Right lobe of liver (tissue), 6 donors: ENCODE results near the gene HDHD3. TPM values are rescaled to one million over a fixed set of nuclear protein-coding genes. Genes with fewer than 3 reads are reported as not detected.
"Not testable (repeated sequence)": the region's sequence is repeated elsewhere in the genome, so short reads cannot be mapped to it uniquely, and the experiment has no call there.

ENCODE experiments used
- ATAC-seq, 4 donors: fragments of 200-7000 bp; cut with Tn5 transposase; one replicate each; pipeline ENCODE4 v1.9.1; 2020; ENCODE audit warnings: mild to moderate bottlenecking in 4 of 4, moderate library complexity in 4 of 4
- DNase-seq, 3 donors: peaks; one replicate each; pipeline ENCODE4 v3.0.0-alpha.2; 2020
- H3K27ac ChIP-seq, 3 donors: fragments of 200-600 bp; one replicate each; pipeline ENCODE4 v1.8.0; 2022
- H3K27me3 ChIP-seq, 2 donors: fragments of 200-600 bp; one replicate each; pipeline ENCODE4 v1.8.0; 2022
- H3K36me3 ChIP-seq, 4 donors: fragments of 200-600 bp; sonication (generic) in 1 of 4; one replicate each; pipeline versions ENCODE4 v1.5.1 to v1.8.0; 2017 to 2022; ENCODE audit warnings: control low read depth in 1 of 4
- H3K4me1 ChIP-seq, 4 donors: fragments of 200-600 bp; sonication (generic) in 1 of 4; one replicate each; pipeline versions ENCODE4 v1.5.1 to v1.8.0; 2017 to 2022; ENCODE audit warnings: control low read depth in 1 of 4
- H3K4me3 ChIP-seq, 3 donors: fragments of 200-600 bp; one replicate each; pipeline ENCODE4 v1.8.0; 2022
- H3K9me3 ChIP-seq, 4 donors: fragments of 200-600 bp; sonication (generic) in 1 of 4; one replicate each; pipeline versions ENCODE4 v1.5.1 to v1.8.0; 2017 to 2022; ENCODE audit warnings: control low read depth in 1 of 4
- CTCF ChIP-seq, 4 donors: fragments of 200-600 bp in 3 of 4; fragments of 450-650 bp in 1 of 4; IDR thresholded peaks; one replicate each; pipeline versions ENCODE4 v1.5.1 to v1.8.0; 2016 to 2022; ENCODE audit warnings: antibody characterized with exemption in 4 of 4, mild to moderate bottlenecking in 2 of 4
- POLR2A ChIP-seq: fragments of 450-650 bp; IDR thresholded peaks from one replicate; pipeline ENCODE4 v1.6.1; 2017; ENCODE audit warnings: antibody characterized with exemption, mild to moderate bottlenecking
- WGBS: methylation state at CpG from one replicate; pipeline ENCODE4 v1.1.6; 2018; ENCODE audit warnings: low coverage, low lambda C conversion rate; ENCODE audit not compliant: insufficient coverage; ENCODE audit errors: missing lambda C conversion rate; 5-methylcytosine and 5-hydroxymethylcytosine counted together
- intact Hi-C, 2 donors: fragments of 100-400 bp; cut with DNase I; formaldehyde crosslinking; loops; one replicate each; pipeline versions ENCODE4 v1.11.2 to v1.14.1; 2022
- total RNA-seq, 6 experiments: library from RNA; depleted of rRNA in 2 of 6; stranded (reverse); fragments of >200 nt in 2 of 6; fragmentation: NEBNext Ultra II Directional in 3 of 6; extraction: Animal tissue kit (Norgen Biotek cat#: 25700) in 3 of 6; gene quantifications; one replicate each; pipeline versions ENCODE4 v1.1.0 to v1.2.4, GENCODE V29; 2016 to 2023
- donor health status: DM: no; HTN: yes; CAD: no.
- donor health status: DM: no; HTN: no; CAD: no.
- donor health status: DM: no; HTN: no; CAD: no.
- donor health status: DM: no; HTN: yes; CAD: no.
- donor health status: DM: no; HTN: yes; CAD: no.

The HDHD3 gene
- total RNA-seq, 6 experiments from 2014 or later = 36.5 to 70.5 (median 67.1) TPM

GRCh38 chr9:113406873-113407511 is 30.2 kb upstream of the HDHD3 start:
- Histone ChIP-seq H3K4me1 (peaks cover 0 to 30% (median 13%) of the 10 kb centered on the region in 4 donors), H3K27ac (peak overlapping the region in 1 of 3 donors; percentile 21), H3K36me3 (peaks cover 0 to 12% (median 6%) of the 10 kb centered on the region in 4 donors)
- peak; percentile 79 to 91 (median 88) for TF ChIP-seq CTCF (IDR thresholded peaks at IDR 0.05)
- intact Hi-C loops = loop anchor here in 1 of 2 donors (5.0 kb wide), 1 partner anchor 95 kb away; no protein-coding TSS in a partner anchor
- H3K27me3 ChIP-seq, H3K4me3 ChIP-seq, H3K9me3 ChIP-seq: not testable (repeated sequence)
- DNase-seq (peak in 2 of 3 donors; percentile 55 to 69), ATAC-seq (peak; percentile 48 to 66 (median 54))
- 18% methylated on average over 7 of the region's 7 CpGs for WGBS

GRCh38 chr9:113406353-113406752 is 29.6 kb upstream of the HDHD3 start:
- intact Hi-C loops = loop anchor here in 1 of 2 donors (5.0 kb wide), 1 partner anchor 94 kb away; no protein-coding TSS in a partner anchor
- peaks cover 0 to 12% (median 6%) of the 10 kb centered on the region in 4 donors for H3K36me3 ChIP-seq
- not testable (repeated sequence) for H3K27me3 ChIP-seq, DNase-seq, H3K9me3 ChIP-seq, ATAC-seq, H3K4me3 ChIP-seq
- H3K27ac ChIP-seq = peak overlapping the region in 1 of 3 donors; percentile 21
- H3K4me1 ChIP-seq = peaks cover 0 to 31% (median 15%) of the 10 kb centered on the region in 4 donors
- 63% methylated on average over 4 of the region's 9 CpGs for WGBS

- Histone ChIP-seq H3K4me3 (no peak overlapping the region), H3K9me3 (no peaks in the 10 kb centered on the region), H3K27me3 (no peaks in the 10 kb centered on the region), H3K4me1 (peaks cover 0 to 40% (median 15%) of the 10 kb centered on the region in 4 donors), H3K27ac (peak overlapping the region in 1 of 3 donors; percentile 37), H3K36me3 (peaks cover 0 to 10% (median 4%) of the 10 kb centered on the region in 4 donors)
- ATAC-seq (no peak), DNase-seq (no peak)
- 22% methylated on average over 2 of the region's 2 CpGs for WGBS
- TF ChIP-seq POLR2A = no peak
- TF ChIP-seq CTCF (IDR thresholded peaks at IDR 0.05) = no peak
- intact Hi-C loops = no loop called here
Observed at GRCh38 chr9:113403646-113404045, 26.9 kb upstream of the HDHD3 start.

GRCh38 chr9:113401027-113401792 is 24.4 kb upstream of the HDHD3 start, which contains the start of gene ALAD:
Gene ALAD, minus strand, starts transcription at chr9:113401284. Its CDS starts 7,725 bp downstream, at chr9:113393559.
- ATAC-seq = peak; percentile 95 to 99 (median 96)
- peak; percentile 100 for DNase-seq
- H3K9me3 ChIP-seq = no peaks in the 10 kb centered on the region
- peak within 1 kb of the TSS; percentile 28 to 53 (median 30) for H3K27ac ChIP-seq
- no peaks in the 10 kb centered on the region for H3K36me3 ChIP-seq
- peaks cover 0 to 51% (median 18%) of the 10 kb centered on the region in 4 donors for H3K4me1 ChIP-seq
- H3K27me3 ChIP-seq = no peaks in the 10 kb centered on the region
- TF ChIP-seq POLR2A (peak; percentile 68), CTCF (IDR thresholded peaks at IDR 0.05) (peak; percentile 96 to 100 (median 98))
- intact Hi-C loops = no loop called here
- WGBS = 6% methylated on average over 6 of the region's 50 CpGs
- H3K4me3 ChIP-seq = peak within 1 kb of the TSS; percentile 84 to 91 (median 88)
